GM12874 (cell line): ENCODE data around the gene AGBL4.

ENCODE experiments used
- TF ChIP-seq, protein P1 (sequence below): IDR thresholded peaks from 2 replicates; pipeline ENCODE4 v1.5.1; 2011; ENCODE audit warnings: low read depth, mild to moderate bottlenecking, control low read depth, low read length, moderate library complexity; ENCODE audit not compliant: insufficient read depth

The AGBL4 gene

DNA sequence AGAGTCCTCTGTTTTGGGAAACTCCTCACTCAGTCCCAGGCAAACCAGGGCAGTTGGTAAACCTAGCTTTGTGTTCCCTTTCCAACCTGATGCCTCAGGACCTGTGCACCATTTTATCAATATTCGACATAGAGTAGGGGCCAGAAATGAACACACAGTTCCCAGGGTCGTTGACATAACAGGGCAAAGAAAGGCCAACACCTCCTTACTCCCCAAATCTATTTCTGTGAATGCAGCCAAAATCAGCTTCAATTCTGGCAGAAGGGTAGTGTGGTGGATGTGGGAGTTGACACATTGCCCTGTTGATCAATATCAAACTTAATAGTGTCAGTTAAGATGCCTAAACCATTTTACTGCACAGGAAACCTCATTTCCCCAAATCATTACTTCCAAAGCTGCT is 1447.2 kb downstream of the AGBL4 start:
- TF ChIP-seq, protein P1, sequence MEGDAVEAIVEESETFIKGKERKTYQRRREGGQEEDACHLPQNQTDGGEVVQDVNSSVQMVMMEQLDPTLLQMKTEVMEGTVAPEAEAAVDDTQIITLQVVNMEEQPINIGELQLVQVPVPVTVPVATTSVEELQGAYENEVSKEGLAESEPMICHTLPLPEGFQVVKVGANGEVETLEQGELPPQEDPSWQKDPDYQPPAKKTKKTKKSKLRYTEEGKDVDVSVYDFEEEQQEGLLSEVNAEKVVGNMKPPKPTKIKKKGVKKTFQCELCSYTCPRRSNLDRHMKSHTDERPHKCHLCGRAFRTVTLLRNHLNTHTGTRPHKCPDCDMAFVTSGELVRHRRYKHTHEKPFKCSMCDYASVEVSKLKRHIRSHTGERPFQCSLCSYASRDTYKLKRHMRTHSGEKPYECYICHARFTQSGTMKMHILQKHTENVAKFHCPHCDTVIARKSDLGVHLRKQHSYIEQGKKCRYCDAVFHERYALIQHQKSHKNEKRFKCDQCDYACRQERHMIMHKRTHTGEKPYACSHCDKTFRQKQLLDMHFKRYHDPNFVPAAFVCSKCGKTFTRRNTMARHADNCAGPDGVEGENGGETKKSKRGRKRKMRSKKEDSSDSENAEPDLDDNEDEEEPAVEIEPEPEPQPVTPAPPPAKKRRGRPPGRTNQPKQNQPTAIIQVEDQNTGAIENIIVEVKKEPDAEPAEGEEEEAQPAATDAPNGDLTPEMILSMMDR, result no peak

DNA sequence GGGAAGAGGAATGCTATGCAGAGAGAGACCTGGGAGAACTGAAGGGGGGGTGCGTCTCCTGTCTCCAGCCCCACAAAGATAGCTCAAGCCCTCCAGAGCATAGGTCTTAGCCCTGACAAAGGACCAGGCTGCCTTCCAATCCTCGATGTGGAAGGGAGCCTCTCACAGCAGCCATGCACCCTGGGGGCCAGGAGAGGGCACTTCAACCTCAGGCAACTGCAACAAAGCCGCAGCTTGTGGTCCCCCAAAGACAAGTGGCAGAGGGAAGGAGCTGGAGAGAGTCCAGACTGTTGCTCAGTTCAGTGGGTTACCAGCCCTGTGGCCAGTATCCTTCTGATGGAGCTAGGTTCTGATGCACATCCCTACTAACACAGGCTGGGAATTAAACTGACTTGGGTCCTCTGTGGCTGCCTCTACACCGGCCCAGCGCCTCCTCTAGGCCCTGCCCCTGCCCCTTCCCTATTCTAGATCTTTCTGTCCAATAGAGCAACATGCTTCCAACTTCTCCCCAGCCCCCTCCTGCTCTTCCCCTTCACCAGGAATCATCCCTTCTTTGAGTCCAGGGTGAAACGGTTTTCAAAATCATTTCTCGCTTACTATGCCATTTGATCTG is 1451.0 kb downstream of the AGBL4 start:
- TF ChIP-seq, protein P1, result peak; percentile 68

DNA sequence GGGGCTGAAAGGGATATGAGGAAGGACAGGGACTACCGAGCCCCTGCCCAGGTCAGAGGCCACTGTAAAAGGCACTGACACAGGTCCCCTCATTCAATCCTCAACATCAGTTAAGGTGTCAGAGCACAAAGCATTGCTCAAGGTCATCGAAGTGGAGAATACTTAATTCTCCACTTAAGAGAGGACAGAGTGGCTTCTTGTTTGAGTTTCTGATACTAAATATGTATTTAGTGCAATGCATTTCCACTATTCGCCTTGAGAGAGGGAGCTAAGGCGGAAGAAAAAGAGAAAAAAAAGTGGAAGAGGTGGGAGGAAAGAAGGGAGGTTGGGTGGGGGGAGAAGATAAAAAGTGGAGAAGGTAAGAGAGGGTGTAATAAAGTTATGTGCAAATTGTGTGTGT is 1451.6 kb downstream of the AGBL4 start:
- TF ChIP-seq, protein P1, result no peak

DNA sequence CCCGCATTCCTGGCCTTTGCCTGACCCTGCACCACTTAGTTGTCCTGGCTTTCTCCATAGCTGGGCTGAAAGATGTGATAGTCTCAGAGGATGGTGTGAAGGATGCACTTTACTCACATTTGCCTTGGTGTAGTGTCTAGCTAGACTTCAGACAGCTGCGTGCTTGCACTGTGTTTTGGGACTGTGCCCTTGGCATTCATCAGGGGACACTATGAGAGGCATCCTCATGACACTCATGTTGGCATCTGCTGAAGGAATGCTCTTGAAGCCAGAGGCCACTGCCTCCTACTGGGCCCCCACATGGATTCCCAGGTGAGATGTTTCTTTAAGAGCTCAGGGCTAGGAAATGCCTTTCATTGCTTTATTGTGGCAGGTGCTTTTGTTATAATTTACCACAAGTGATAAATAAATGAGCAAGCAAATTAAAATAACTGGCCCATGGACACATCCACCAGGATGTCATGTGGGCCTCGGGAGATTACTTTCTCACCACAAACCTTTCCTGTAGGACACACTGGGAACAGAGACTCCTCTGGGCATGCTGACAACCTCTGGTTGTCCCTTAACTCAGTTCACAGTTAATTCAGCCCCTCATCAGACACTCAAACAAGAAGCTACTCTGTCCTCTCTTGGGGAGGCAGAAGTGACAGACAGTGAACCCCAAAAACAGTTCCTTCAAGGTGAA is 1452.3 kb downstream of the AGBL4 start:
- TF ChIP-seq, protein P1, result no peak

DNA sequence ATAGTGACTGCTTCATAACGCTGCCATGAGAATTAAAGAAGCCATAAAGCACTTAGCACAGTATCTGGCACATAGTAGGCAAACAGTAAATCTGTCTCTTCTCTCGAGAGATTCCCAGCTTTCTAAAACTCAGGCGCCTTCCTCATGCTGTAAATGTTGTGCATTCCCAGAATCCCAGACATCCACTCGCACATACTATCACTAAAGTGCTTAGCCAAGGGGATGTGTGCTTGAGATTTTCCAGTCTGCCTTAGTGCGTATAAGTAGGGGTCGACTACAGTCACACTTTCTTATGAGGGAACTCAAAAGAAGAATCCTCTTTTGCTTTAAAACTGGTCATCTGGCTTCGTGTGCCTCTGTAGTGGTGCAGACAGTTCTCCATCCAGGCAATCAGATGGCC is 1453.2 kb downstream of the AGBL4 start:
- TF ChIP-seq, protein P1, result no peak

DNA sequence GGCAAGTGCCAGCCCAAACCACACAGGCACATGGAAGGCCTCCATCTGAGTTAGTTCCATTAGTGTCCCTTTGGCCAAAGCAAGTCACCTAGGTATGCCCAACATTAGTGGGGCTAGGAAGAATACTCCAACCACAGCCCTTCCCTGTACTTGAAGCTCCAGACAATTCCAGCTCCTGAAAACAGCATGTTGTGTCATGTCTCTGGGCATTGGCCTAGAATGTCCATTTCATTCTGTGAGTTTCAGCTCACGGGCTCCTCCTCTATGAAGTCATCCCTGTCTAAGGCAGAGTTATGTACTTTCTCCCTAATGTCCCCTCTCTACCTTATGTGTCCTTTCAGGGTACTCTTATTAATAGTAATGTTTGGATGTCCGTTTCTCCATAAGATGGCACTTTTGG is 1455.3 kb downstream of the AGBL4 start:
- TF ChIP-seq, protein P1, result no peak

DNA sequence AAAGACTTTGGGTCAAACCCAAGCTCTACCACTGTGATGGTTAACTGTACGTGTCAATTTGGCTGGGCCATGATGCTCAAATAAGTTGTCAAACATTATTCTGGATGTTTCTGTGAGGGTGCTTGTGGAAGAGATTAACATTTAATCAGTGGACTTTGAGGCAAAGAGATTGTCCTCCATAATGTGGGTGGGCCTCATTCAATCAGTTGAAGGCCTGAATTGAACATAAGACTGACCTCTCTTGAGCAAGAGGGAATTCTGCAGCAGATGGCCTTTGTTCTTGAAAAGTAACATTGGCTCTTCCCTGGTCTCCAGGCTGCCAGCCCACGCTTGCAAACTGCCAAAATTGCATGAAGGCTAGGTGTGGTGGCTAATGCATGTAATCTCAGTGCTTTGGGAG is 1457.3 kb downstream of the AGBL4 start:
- TF ChIP-seq, protein P1, result no peak
